ENCODE data around the gene CELF1. TPM values are rescaled to one million over a fixed set of nuclear protein-coding genes. Genes with fewer than 3 reads are reported as not detected.

The CELF1 gene
- total and polyA plus RNA-seq, 9 of the 15 experiments (the other 6 are each of a cell fraction or from before 2014, with no cell fraction given): 11.3 to 142 (median 77.4) TPM

- no TSS peak for BruUV-seq (replicated peaks)
- peaks cover 73% of the 10 kb centered on the region for H3K36me3 ChIP-seq (ENCODE audit: control insufficient read depth, insufficient read depth, low read length)
These were observed 65.5 kb downstream of the CELF1 start for GRCh38 chr11:47487421-47487820.

More at GRCh38 chr11:47487421-47487820, 65.5 kb downstream of the CELF1 start:
- DNase-seq (ENCODE audit: extremely low read depth in 1 of 4, low spot score in 3 of 4): no peak
- ChIA-PET POLR2A (interaction anchor here (0.6 to 1.9 kb wide), 3 partner anchors 8 to 272 kb away, joined by 3 to 7 read pairs (median 5); partner anchors contain the start of gene DDB2), CTCF (ENCODE audit: low intra/inter-chr PET ratio) (no interaction called here)
- no peaks in the 10 kb centered on the region for H3K9me3 ChIP-seq (replicated peaks; ENCODE audit: control insufficient read depth, insufficient read depth, low read depth, low read length)
- H4K20me1 ChIP-seq (replicated peaks; ENCODE audit: control insufficient read depth, insufficient read depth, low read length): no peaks in the 10 kb centered on the region
- TF ChIP-seq HSF4 (CRISPR knock-in tag; IDR thresholded peaks at IDR 0.05; ENCODE audit: borderline replicate concordance): no peak
- no peak for TF ChIP-seq ZBED1 (IDR thresholded peaks at IDR 0.05)
- no peak for TF ChIP-seq KDM4B (IDR thresholded peaks at IDR 0.05; ENCODE audit: borderline replicate concordance in 2 of 2, low read depth in 1 of 2)
- no peak for TF ChIP-seq ZBTB7A (IDR thresholded peaks at IDR 0.05; ENCODE audit: borderline replicate concordance, control insufficient read depth, low read depth, low read length)
- TF ChIP-seq ZBTB1 (CRISPR knock-in tag; IDR thresholded peaks at IDR 0.05; ENCODE audit: borderline replicate concordance, low read depth): no peak
- TF ChIP-seq ZBTB12 (CRISPR knock-in tag; IDR thresholded peaks at IDR 0.05): no peak
- no peak for TF ChIP-seq PHB2 (IDR thresholded peaks at IDR 0.05; ENCODE audit: low read depth)
- TF ChIP-seq ERF (CRISPR knock-in tag; IDR thresholded peaks at IDR 0.05): no peak
- TF ChIP-seq GATA2 (CRISPR knock-in tag; IDR thresholded peaks at IDR 0.05): no peak
- TF ChIP-seq PHF21A (IDR thresholded peaks at IDR 0.05; ENCODE audit: borderline replicate concordance, low read depth): no peak
- no peak for TF ChIP-seq NCOR1 (IDR thresholded peaks at IDR 0.05)
- TF ChIP-seq RBFOX2 (IDR thresholded peaks at IDR 0.05; ENCODE audit: low read depth, low read length): no peak
- TF ChIP-seq ZNF174 (CRISPR knock-in tag; IDR thresholded peaks at IDR 0.05): no peak
- no peak for TF ChIP-seq CHD1 (IDR thresholded peaks at IDR 0.05; ENCODE audit: low read length)
- no peak for TF ChIP-seq MEF2A (IDR thresholded peaks at IDR 0.05; ENCODE audit: control insufficient read depth, low read depth, low read length)
- TF ChIP-seq POLR2AphosphoS2 (IDR thresholded peaks at IDR 0.05; ENCODE audit: low read length): no peak
- TF ChIP-seq ETV6 (IDR thresholded peaks at IDR 0.05; ENCODE audit: borderline replicate concordance in 1 of 2, low read depth in 2 of 2, low read length in 1 of 2): no peak
- TF ChIP-seq ETV6 (CRISPR knock-in tag; IDR thresholded peaks at IDR 0.05; ENCODE audit: borderline replicate concordance): no peak
- WGBS (ENCODE audit: insufficient coverage, low coverage, missing lambda C conversion rate): 100% methylated on average over 2 of the region's 2 CpGs
- H2AFZ ChIP-seq (ENCODE audit: low read depth, low read length): no peak overlapping the region
- no peak overlapping the region for H3K4me3 ChIP-seq
- no peak overlapping the region for H3K4me2 ChIP-seq (ENCODE audit: insufficient read depth, low read length)
- in situ Hi-C loops (cut with MboI) (no loop called here), intact Hi-C loops (cut with micrococcal nuclease) (loop anchor here (10.0 kb wide), 1 partner anchor 127 kb away; no protein-coding TSS in a partner anchor)
- ATAC-seq: no peak
- H3K27me3 ChIP-seq (ENCODE audit: control insufficient read depth in 2 of 2, insufficient read depth in 2 of 2, low read length in 2 of 2): no peaks in the 10 kb centered on the region
- FAIRE-seq: no peak
- no peak overlapping the region for H3K27ac ChIP-seq (ENCODE audit: extremely low read depth, low read depth, low read length)
- H3K9ac ChIP-seq (ENCODE audit: insufficient read depth in 1 of 2, low read depth in 2 of 2, low read length in 2 of 2): no peak overlapping the region
- H3K9me1 ChIP-seq (ENCODE audit: control insufficient read depth, insufficient read depth, low read length): no peaks in the 10 kb centered on the region
- H3K4me1 ChIP-seq (replicated peaks in 1 of 2; ENCODE audit: control insufficient read depth in 2 of 2, insufficient read depth in 2 of 2, low read length in 2 of 2): peaks cover 0 to 13% of the 10 kb centered on the region in 2 experiments; a peak in 2 of 5 replicates
- peaks cover 37% of the 10 kb centered on the region for H3K79me2 ChIP-seq (ENCODE audit: control insufficient read depth, insufficient read depth, low read length)
